HepG2 (cell line): ENCODE measurements around the gene RPS28. TPM values are rescaled to one million over a fixed set of nuclear protein-coding genes. Genes with fewer than 3 reads are reported as not detected.

ENCODE experiments used
- ARHGAP35 ChIP-seq: sonication (generic); formaldehyde crosslinking; IDR thresholded peaks from 2 replicates; pipeline ENCODE4 v1.9.0; 2022; ENCODE audit warnings: mild to moderate bottlenecking, inconsistent platforms, moderate library complexity, missing genetic modification reagents, borderline replicate concordance
- ATF7-NPFF ChIP-seq: sonication (generic); formaldehyde crosslinking; IDR thresholded peaks from 2 replicates; pipeline ENCODE4 v1.8.1; 2023; ENCODE audit warnings: mild to moderate bottlenecking, low read depth, missing genetic modification reagents, moderate library complexity
- ATM ChIP-seq: fragments of 450-650 bp; IDR thresholded peaks from 2 replicates; pipeline ENCODE4 v1.7.1; 2017; ENCODE audit warnings: mild to moderate bottlenecking, borderline replicate concordance
- ATRX ChIP-seq: sonication (generic); formaldehyde crosslinking; IDR thresholded peaks from 2 replicates; pipeline ENCODE4 v1.4.0; 2020; ENCODE audit warnings: missing genetic modification reagents, borderline replicate concordance
- CAMTA2 ChIP-seq: sonication (generic); formaldehyde crosslinking; IDR thresholded peaks from 2 replicates; pipeline ENCODE4 v1.4.0; 2020; ENCODE audit warnings: mild to moderate bottlenecking, missing genetic modification reagents, borderline replicate concordance
- CCDC6 ChIP-seq: sonication (generic); formaldehyde crosslinking; IDR thresholded peaks from 2 replicates; pipeline ENCODE4 v1.8.1; 2022; ENCODE audit warnings: mild to moderate bottlenecking, missing genetic modification reagents, moderate library complexity
- CEBPB ChIP-seq: IDR thresholded peaks from 2 replicates; pipeline ENCODE4 v1.6.1; 2011; ENCODE audit warnings: low read depth, low read length, improper control_type of control experiment, borderline replicate concordance
- EHMT2 ChIP-seq: fragments of 200-600 bp; sonication (generic); IDR thresholded peaks from 2 replicates; pipeline ENCODE4 v1.7.0; 2017; ENCODE audit warnings: antibody characterized with exemption, low read depth, low read length, borderline replicate concordance
- ESRRA ChIP-seq: sonication (generic); formaldehyde crosslinking; IDR thresholded peaks from 2 replicates; pipeline ENCODE4 v1.5.1; 2020; ENCODE audit warnings: mild to moderate bottlenecking, low read depth, missing genetic modification reagents
- HOXA9 ChIP-seq: sonication (generic); formaldehyde crosslinking; IDR thresholded peaks from 2 replicates; pipeline ENCODE4 v1.8.1; 2022; ENCODE audit warnings: missing genetic modification reagents, mild to moderate bottlenecking, moderate library complexity, borderline replicate concordance
- KDM4B ChIP-seq: sonication (generic); formaldehyde crosslinking; IDR thresholded peaks from 2 replicates; pipeline ENCODE4 v1.4.0; 2020; ENCODE audit warnings: missing genetic modification reagents
- MLLT10 ChIP-seq: sonication (generic); formaldehyde crosslinking; IDR thresholded peaks from 2 replicates; pipeline ENCODE4 v1.4.0; 2020; ENCODE audit warnings: missing genetic modification reagents
- SIX4 ChIP-seq: sonication (generic); formaldehyde crosslinking; IDR thresholded peaks from 2 replicates; pipeline ENCODE4 v1.4.0; 2020; ENCODE audit warnings: missing genetic modification reagents
- SMYD3 ChIP-seq: sonication (generic); formaldehyde crosslinking; IDR thresholded peaks from 2 replicates; pipeline ENCODE4 v1.8.1; 2023; ENCODE audit warnings: mild to moderate bottlenecking, missing genetic modification reagents
- U2AF1 ChIP-seq: fragments of 200-400 bp; formaldehyde crosslinking; optimal IDR thresholded peaks from 2 replicates; pipeline ENCODE3; 2017; ENCODE audit warnings: mild to moderate bottlenecking, low read depth, low read length
- ZBTB7A ChIP-seq: sonication (generic); formaldehyde crosslinking; IDR thresholded peaks from 2 replicates; pipeline ENCODE4 v1.8.0; 2022; ENCODE audit warnings: mild to moderate bottlenecking, missing genetic modification reagents
- ZFP36L2 ChIP-seq: sonication (generic); formaldehyde crosslinking; IDR thresholded peaks from 2 replicates; pipeline ENCODE4 v1.4.0; 2020; ENCODE audit warnings: missing genetic modification reagents
- ZNF138 ChIP-seq: sonication (generic); formaldehyde crosslinking; IDR thresholded peaks from 2 replicates; pipeline ENCODE4 v1.5.0; 2020; ENCODE audit warnings: mild to moderate bottlenecking, low read depth, missing genetic modification reagents
- ZNF234 ChIP-seq: sonication (generic); formaldehyde crosslinking; conservative IDR thresholded peaks from 2 replicates; pipeline ENCODE4 v1.5.1; 2020; ENCODE audit warnings: mild to moderate bottlenecking, missing genetic modification reagents
- ZNF510 ChIP-seq: sonication (generic); formaldehyde crosslinking; IDR thresholded peaks from 2 replicates; pipeline ENCODE4 v1.4.0; 2020; ENCODE audit warnings: low read depth, mild to moderate bottlenecking, missing genetic modification reagents
- ZNF577 ChIP-seq: sonication (generic); formaldehyde crosslinking; IDR thresholded peaks from 2 replicates; pipeline ENCODE4 v1.4.0; 2020; ENCODE audit warnings: mild to moderate bottlenecking, low read depth, missing genetic modification reagents, borderline replicate concordance
- ZNF7 ChIP-seq: IDR thresholded peaks from 2 replicates; pipeline ENCODE4 v1.6.1; 2016; ENCODE audit warnings: missing biosample characterization, missing genetic modification reagents
- ZNF724P ChIP-seq: sonication (generic); formaldehyde crosslinking; IDR thresholded peaks from 2 replicates; pipeline ENCODE4 v1.8.0; 2022; ENCODE audit warnings: missing genetic modification reagents, borderline replicate concordance
- ZNF746 ChIP-seq: sonication (generic); formaldehyde crosslinking; IDR thresholded peaks from 2 replicates; pipeline ENCODE4 v1.8.0; 2022; ENCODE audit warnings: mild to moderate bottlenecking, missing genetic modification reagents
- polyA plus RNA-seq, 8 experiments: library from polyadenylated mRNA; depleted of rRNA in 3 of 8; stranded (reverse) in 7 of 8; unstranded in 1 of 8; fragments of >200 nt; fragmentation: Illumina TruSeq in 4 of 8; extraction: Trizol in 4 of 8; gene quantifications; 2 replicates each; pipeline versions ENCODE4 v1.2.1 to v1.2.3, GENCODE V29; 2011 to 2016; ENCODE audit warnings: low read depth in 4 of 8, missing spikeins in 1 of 8, mixed read lengths in 1 of 8; ENCODE audit not compliant: insufficient read depth in 1 of 8
- total RNA-seq, 5 experiments: library from RNA; depleted of rRNA; stranded (reverse); fragments of >200 nt; fragmentation: Illumina TruSeq; extraction: Trizol; gene quantifications; 2 replicates each; pipeline ENCODE4 v1.2.3, GENCODE V29; 2016; ENCODE audit warnings: low read depth in 1 of 5
- TF ChIP-seq, protein P1 (sequence below): IDR thresholded peaks from 2 replicates; pipeline ENCODE4 v1.6.1; 2012; ENCODE audit warnings: inconsistent platforms
- TF ChIP-seq, protein P2 (sequence below): sonication (generic); formaldehyde crosslinking; IDR thresholded peaks from 2 replicates; pipeline ENCODE4 v1.5.0; 2020; ENCODE audit warnings: mild to moderate bottlenecking, missing genetic modification reagents, borderline replicate concordance
- TF ChIP-seq, protein P3 (sequence below): sonication (generic); formaldehyde crosslinking; IDR thresholded peaks from 2 replicates; pipeline ENCODE4 v1.5.1; 2020; ENCODE audit warnings: mild to moderate bottlenecking, missing genetic modification reagents, borderline replicate concordance
- TF ChIP-seq, protein P4 (sequence below): sonication (generic); formaldehyde crosslinking; IDR thresholded peaks from 2 replicates; pipeline ENCODE4 v1.8.1; 2023; ENCODE audit warnings: mild to moderate bottlenecking, missing genetic modification reagents

Gene RPS28
- total and polyA plus RNA-seq, 2 of the 13 experiments (the other 11 are each of a cell fraction or from before 2014, with no cell fraction given), result 281 to 545 TPM

- TF ChIP-seq CCDC6 (CRISPR knock-in tag), result no peak
- no peak for TF ChIP-seq HOXA9 (CRISPR knock-in tag)
- TF ChIP-seq, protein P1, sequence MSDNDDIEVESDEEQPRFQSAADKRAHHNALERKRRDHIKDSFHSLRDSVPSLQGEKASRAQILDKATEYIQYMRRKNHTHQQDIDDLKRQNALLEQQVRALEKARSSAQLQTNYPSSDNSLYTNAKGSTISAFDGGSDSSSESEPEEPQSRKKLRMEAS, result 0 out of 2 replicates have a peak, but pooled peaks have one; percentile 16
- no peak for TF ChIP-seq ZNF577 (CRISPR knock-in tag)
- TF ChIP-seq ZNF724P, result no peak
- TF ChIP-seq, protein P2, sequence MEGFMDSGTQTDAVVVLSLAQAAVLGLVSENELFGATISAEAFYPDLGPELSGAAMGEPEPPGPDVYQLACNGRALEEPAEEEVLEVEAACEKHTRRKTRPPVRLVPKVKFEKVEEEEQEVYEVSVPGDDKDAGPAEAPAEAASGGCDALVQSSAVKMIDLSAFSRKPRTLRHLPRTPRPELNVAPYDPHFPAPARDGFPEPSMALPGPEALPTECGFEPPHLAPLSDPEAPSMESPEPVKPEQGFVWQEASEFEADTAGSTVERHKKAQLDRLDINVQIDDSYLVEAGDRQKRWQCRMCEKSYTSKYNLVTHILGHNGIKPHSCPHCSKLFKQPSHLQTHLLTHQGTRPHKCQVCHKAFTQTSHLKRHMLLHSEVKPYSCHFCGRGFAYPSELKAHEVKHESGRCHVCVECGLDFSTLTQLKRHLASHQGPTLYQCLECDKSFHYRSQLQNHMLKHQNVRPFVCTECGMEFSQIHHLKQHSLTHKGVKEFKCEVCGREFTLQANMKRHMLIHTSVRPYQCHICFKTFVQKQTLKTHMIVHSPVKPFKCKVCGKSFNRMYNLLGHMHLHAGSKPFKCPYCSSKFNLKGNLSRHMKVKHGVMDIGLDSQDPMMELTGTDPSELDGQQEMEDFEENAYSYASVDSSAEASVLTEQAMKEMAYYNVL (CRISPR knock-in tag), result no peak
- TF ChIP-seq ESRRA, result no peak
- no peak for TF ChIP-seq ZFP36L2 (CRISPR knock-in tag)
- no peak for TF ChIP-seq SMYD3 (CRISPR knock-in tag)
- TF ChIP-seq, protein P3, sequence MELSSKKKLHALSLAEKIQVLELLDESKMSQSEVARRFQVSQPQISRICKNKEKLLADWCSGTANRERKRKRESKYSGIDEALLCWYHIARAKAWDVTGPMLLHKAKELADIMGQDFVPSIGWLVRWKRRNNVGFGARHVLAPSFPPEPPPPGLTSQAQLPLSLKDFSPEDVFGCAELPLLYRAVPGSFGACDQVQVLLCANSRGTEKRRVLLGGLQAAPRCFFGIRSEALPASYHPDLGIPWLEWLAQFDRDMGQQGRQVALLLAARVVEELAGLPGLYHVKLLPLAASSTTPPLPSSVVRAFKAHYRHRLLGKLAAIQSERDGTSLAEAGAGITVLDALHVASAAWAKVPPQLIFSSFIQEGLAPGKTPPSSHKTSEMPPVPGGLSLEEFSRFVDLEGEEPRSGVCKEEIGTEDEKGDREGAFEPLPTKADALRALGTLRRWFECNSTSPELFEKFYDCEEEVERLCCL (CRISPR knock-in tag), result no peak
- no peak for TF ChIP-seq SIX4 (CRISPR knock-in tag)
- no peak for TF ChIP-seq ZNF746 (CRISPR knock-in tag)
- no peak for TF ChIP-seq EHMT2
- no peak for TF ChIP-seq CAMTA2 (CRISPR knock-in tag)
- TF ChIP-seq, protein P4, sequence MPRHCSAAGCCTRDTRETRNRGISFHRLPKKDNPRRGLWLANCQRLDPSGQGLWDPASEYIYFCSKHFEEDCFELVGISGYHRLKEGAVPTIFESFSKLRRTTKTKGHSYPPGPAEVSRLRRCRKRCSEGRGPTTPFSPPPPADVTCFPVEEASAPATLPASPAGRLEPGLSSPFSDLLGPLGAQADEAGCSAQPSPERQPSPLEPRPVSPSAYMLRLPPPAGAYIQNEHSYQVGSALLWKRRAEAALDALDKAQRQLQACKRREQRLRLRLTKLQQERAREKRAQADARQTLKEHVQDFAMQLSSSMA (CRISPR knock-in tag), result no peak
- TF ChIP-seq MLLT10, result no peak
- no peak for TF ChIP-seq ATF7-NPFF (CRISPR knock-in tag)
- TF ChIP-seq ZNF510 (CRISPR knock-in tag), result no peak
- no peak for TF ChIP-seq U2AF1
- TF ChIP-seq CEBPB, result peak; percentile 58; the same call in 1 of the 2 replicates
- TF ChIP-seq ZNF138 (CRISPR knock-in tag), result no peak
- no peak for TF ChIP-seq ATRX (CRISPR knock-in tag)
- peak; percentile 58; the same call in 1 of the 2 replicates for TF ChIP-seq ZBTB7A (CRISPR knock-in tag)
- TF ChIP-seq ARHGAP35, result no peak
- no peak for TF ChIP-seq ZNF7
- TF ChIP-seq ATM, result no peak
- TF ChIP-seq ZNF234 (CRISPR knock-in tag), result no peak
- TF ChIP-seq KDM4B (CRISPR knock-in tag), result no peak
Observed at GRCh38 chr19:8340341-8341096, 19.2 kb downstream of the RPS28 start (continued).
